NB4 (cell line): ENCODE data around the gene MND1.
A peak's percentile ranks its signal among the peaks of the same experiment; 100 is the strongest.

ENCODE experiments used
- DNase-seq: peaks from one replicate; pipeline ENCODE4 v3.0.0; 2010; ENCODE audit warnings: low read depth
- H3K4me3 ChIP-seq: one replicate; pipeline ENCODE4 v1.5.1; 2011; ENCODE audit warnings: mild to moderate bottlenecking, low read depth, low read length, moderate library complexity
- MYC ChIP-seq: IDR thresholded peaks from 2 replicates; pipeline ENCODE4 v1.6.1; 2011; ENCODE audit warnings: low read depth, low read length
- POLR2A ChIP-seq: IDR thresholded peaks from 2 replicates; pipeline ENCODE4 v1.6.1; 2011; ENCODE audit warnings: mild to moderate bottlenecking; ENCODE audit not compliant: insufficient read length; ENCODE audit errors: extremely low read depth
- TF ChIP-seq, protein P1 (sequence below): IDR thresholded peaks from one replicate; pipeline ENCODE4 v1.5.1; 2012; ENCODE audit warnings: low read depth, low read length
- TF ChIP-seq, protein P2 (sequence below): IDR thresholded peaks from 2 replicates; pipeline ENCODE4 v1.6.1; 2011; ENCODE audit warnings: low read depth, low read length

The MND1 gene

DNA sequence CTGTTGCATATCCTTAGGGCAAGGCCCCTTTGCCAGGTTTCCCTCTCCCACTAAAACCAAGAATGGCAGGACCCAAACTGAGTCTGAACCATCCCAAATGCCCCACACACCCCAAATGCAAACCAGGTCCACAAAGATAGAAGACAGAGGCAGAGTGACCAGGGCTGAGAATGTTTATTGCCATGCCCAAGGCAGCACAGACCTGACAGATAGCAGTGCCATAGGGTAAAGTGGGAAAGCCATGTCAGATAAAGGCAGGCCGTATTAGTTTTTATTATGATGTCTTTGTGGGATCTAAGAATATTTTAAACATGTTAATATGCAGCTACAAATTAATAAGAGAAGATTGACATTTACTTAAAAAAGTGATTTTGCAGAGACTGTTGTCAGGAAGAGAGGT is 29.6 kb upstream of the MND1 start:
- no peak for DNase-seq
- no peak overlapping the region for H3K4me3 ChIP-seq
- TF ChIP-seq, protein P1, sequence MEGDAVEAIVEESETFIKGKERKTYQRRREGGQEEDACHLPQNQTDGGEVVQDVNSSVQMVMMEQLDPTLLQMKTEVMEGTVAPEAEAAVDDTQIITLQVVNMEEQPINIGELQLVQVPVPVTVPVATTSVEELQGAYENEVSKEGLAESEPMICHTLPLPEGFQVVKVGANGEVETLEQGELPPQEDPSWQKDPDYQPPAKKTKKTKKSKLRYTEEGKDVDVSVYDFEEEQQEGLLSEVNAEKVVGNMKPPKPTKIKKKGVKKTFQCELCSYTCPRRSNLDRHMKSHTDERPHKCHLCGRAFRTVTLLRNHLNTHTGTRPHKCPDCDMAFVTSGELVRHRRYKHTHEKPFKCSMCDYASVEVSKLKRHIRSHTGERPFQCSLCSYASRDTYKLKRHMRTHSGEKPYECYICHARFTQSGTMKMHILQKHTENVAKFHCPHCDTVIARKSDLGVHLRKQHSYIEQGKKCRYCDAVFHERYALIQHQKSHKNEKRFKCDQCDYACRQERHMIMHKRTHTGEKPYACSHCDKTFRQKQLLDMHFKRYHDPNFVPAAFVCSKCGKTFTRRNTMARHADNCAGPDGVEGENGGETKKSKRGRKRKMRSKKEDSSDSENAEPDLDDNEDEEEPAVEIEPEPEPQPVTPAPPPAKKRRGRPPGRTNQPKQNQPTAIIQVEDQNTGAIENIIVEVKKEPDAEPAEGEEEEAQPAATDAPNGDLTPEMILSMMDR, result no peak
- TF ChIP-seq MYC (no peak), POLR2A (no peak)
- TF ChIP-seq, protein P2, sequence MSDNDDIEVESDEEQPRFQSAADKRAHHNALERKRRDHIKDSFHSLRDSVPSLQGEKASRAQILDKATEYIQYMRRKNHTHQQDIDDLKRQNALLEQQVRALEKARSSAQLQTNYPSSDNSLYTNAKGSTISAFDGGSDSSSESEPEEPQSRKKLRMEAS, result no peak

DNA sequence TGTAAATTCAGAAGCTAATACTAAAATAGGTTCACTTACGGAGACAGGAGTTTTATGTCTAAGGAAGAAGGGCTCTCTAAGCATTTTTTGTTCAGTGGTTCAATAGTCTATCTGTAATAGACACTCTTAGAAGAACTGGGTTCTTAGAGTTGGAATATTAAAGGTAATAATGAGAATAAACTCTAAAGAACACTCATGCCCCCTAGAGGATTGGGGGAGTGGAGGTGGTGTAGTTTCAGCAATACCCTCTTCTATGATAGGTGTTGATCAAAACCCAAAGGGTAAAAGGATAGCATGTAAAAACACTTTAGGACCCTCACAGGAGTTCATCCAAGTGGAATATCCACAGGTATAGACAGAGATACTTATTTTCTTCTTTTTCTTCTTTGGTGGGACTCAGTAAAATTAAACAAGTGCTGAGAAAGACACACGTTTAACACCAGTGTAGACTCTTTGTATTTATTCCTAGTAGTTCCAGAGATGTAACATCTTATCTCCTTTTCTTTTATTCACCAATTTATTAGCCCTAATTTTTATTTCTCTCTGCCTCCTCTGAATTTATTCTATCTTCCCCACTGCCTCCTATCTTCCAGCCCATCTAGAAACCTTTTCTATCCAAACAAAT is 25.7 kb upstream of the MND1 start:
- TF ChIP-seq POLR2A (no peak), MYC (no peak)
- TF ChIP-seq, protein P1, result peak; percentile 64
- TF ChIP-seq, protein P2, result no peak
- DNase-seq, result peak; percentile 57
- no peak overlapping the region for H3K4me3 ChIP-seq

DNA sequence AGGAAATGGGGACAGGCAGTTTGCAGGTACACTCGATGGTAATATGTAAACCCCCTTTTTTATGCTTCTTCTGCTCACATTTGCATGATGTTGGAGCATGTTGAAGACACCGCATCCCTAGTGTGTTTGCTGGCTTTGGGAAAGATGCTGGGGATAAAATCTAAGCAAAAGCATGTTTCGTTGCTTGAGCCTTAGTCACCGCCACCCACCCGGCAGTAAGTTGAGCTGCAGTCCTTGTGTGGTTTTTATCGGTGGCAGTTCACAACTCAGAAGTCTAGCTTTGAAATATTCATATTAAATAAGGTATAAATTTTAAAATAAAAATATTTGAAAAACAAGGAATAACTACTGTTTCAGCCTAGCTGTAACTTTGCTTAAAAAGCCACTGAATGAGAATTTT is 21.7 kb upstream of the MND1 start:
- TF ChIP-seq, protein P2, result no peak
- TF ChIP-seq, protein P1, result no peak
- TF ChIP-seq POLR2A (no peak), MYC (no peak)
- DNase-seq, result no peak
- no peak overlapping the region for H3K4me3 ChIP-seq

DNA sequence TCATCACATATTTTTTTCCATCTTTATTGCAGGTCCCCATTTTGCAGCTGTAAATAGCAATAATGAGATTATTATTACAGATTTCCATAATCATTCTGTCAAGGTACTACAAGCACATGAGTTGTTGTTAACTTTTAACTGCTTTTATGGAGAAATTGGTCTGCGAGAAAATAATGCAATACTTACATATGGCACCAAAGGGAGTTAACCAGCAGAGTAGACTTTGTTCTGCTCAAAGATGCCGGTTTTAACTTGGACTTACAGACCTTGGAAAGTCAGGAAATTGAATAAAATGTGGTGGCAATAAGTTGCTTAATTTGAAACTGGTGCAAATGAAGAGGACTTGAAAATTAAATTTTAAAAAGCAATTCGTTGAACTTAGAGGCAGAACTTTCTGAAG is 20.4 kb upstream of the MND1 start:
- TF ChIP-seq MYC (no peak), POLR2A (no peak)
- TF ChIP-seq, protein P2, result no peak
- TF ChIP-seq, protein P1, result no peak
- no peak overlapping the region for H3K4me3 ChIP-seq
- DNase-seq, result no peak

DNA sequence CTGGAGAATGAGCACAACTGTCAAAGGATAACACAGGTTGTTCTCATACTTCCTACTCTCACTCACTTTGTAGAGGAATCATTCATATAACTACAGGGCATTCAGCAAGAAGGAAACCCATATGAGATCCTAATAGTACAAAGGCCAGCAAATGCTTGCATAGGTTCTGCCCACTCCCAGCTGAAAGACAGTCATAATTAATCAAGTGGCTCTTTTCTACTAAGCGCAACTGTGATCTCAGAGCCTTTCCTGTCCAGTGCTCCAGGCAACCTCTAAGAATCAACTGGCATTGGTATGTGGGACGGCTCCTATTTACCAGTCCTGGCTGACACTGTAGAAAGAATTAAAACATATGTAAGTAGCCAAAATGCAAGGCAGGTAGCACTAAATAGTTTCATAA is 18.9 kb upstream of the MND1 start:
- TF ChIP-seq, protein P1, result no peak
- TF ChIP-seq POLR2A (no peak), MYC (no peak)
- TF ChIP-seq, protein P2, result no peak
- no peak overlapping the region for H3K4me3 ChIP-seq
- no peak for DNase-seq
